HepG2 (cell line): ENCODE data around the gene RABL6. TPM values are rescaled to one million over a fixed set of nuclear protein-coding genes. Genes with fewer than 3 reads are reported as not detected.

Experiments used
- AGO2 ChIP-seq: fragments of 200-400 bp; formaldehyde crosslinking; optimal IDR thresholded peaks from 2 replicates; pipeline ENCODE3; 2017; ENCODE audit warnings: mild to moderate bottlenecking, low read depth, low read length, moderate library complexity
- HDAC2 ChIP-seq: sonication (generic); formaldehyde crosslinking; IDR thresholded peaks from 2 replicates; pipeline ENCODE4 v1.4.0; 2020; ENCODE audit warnings: missing genetic modification reagents
- HES4 ChIP-seq: sonication (generic); formaldehyde crosslinking; IDR thresholded peaks from 2 replicates; pipeline ENCODE4 v1.9.0; 2021; ENCODE audit warnings: mild to moderate bottlenecking, missing genetic modification reagents, borderline replicate concordance
- MYC ChIP-seq: sonication (generic); formaldehyde crosslinking; IDR thresholded peaks from 2 replicates; pipeline ENCODE4 v1.9.0; 2021; ENCODE audit warnings: missing genetic modification reagents, borderline replicate concordance
- NONO ChIP-seq, 2 experiments: fragments of 450-650 bp in 1 of 2; sonication (generic) in 1 of 2; formaldehyde crosslinking in 1 of 2; IDR thresholded peaks in 1 of 2; conservative IDR thresholded peaks in 1 of 2; 2 replicates each; pipeline versions ENCODE4 v1.6.1 to v1.8.0; 2017 to 2022; ENCODE audit warnings: mild to moderate bottlenecking in 1 of 2, missing genetic modification reagents in 1 of 2, moderate library complexity in 1 of 2
- SP5 ChIP-seq: IDR thresholded peaks from 2 replicates; pipeline ENCODE4 v1.6.1; 2016; ENCODE audit warnings: low read depth, borderline replicate concordance
- TGIF2 ChIP-seq: IDR thresholded peaks from 2 replicates; pipeline ENCODE4 v1.6.1; 2016; ENCODE audit warnings: control low read depth, missing compliant biosample characterization
- ZBTB20 ChIP-seq: sonication (generic); formaldehyde crosslinking; IDR thresholded peaks from 2 replicates; pipeline ENCODE4 v1.8.1; 2023; ENCODE audit warnings: missing genetic modification reagents, low read depth, mild to moderate bottlenecking, borderline replicate concordance
- ZBTB44 ChIP-seq: sonication (generic); formaldehyde crosslinking; IDR thresholded peaks from 2 replicates; pipeline ENCODE4 v1.4.0; 2020; ENCODE audit warnings: missing genetic modification reagents
- ZNF547 ChIP-seq: sonication (generic); formaldehyde crosslinking; IDR thresholded peaks from 2 replicates; pipeline ENCODE4 v1.5.1; 2020; ENCODE audit warnings: mild to moderate bottlenecking, missing genetic modification reagents
- polyA plus RNA-seq, 8 experiments: library from polyadenylated mRNA; depleted of rRNA in 3 of 8; stranded (reverse) in 7 of 8; unstranded in 1 of 8; fragments of >200 nt; fragmentation: Illumina TruSeq in 4 of 8; extraction: Trizol in 4 of 8; gene quantifications; 2 replicates each; pipeline versions ENCODE4 v1.2.1 to v1.2.3, GENCODE V29; 2011 to 2016; ENCODE audit warnings: low read depth in 4 of 8, missing spikeins in 1 of 8, mixed read lengths in 1 of 8; ENCODE audit not compliant: insufficient read depth in 1 of 8
- total RNA-seq, 5 experiments: library from RNA; depleted of rRNA; stranded (reverse); fragments of >200 nt; fragmentation: Illumina TruSeq; extraction: Trizol; gene quantifications; 2 replicates each; pipeline ENCODE4 v1.2.3, GENCODE V29; 2016; ENCODE audit warnings: low read depth in 1 of 5
- TF ChIP-seq, protein P1 (sequence below): sonication (generic); formaldehyde crosslinking; IDR thresholded peaks from 2 replicates; pipeline ENCODE4 v1.9.0; 2021; ENCODE audit warnings: missing genetic modification reagents, borderline replicate concordance
- TF ChIP-seq, protein P2 (sequence below): sonication (generic); formaldehyde crosslinking; IDR thresholded peaks from 2 replicates; pipeline ENCODE4 v1.4.0; 2020; ENCODE audit warnings: low read depth, missing genetic modification reagents
- TF ChIP-seq, protein P3 (sequence below): sonication (generic); formaldehyde crosslinking; IDR thresholded peaks from 2 replicates; pipeline ENCODE4 v1.9.0; 2021; ENCODE audit warnings: missing genetic modification reagents, mild to moderate bottlenecking, borderline replicate concordance
- TF ChIP-seq, protein P4 (sequence below): sonication (generic); formaldehyde crosslinking; IDR thresholded peaks from 2 replicates; pipeline ENCODE4 v1.4.0; 2020; ENCODE audit warnings: missing genetic modification reagents

Gene RABL6
- total and polyA plus RNA-seq, 2 of the 13 experiments (the other 11 are each of a cell fraction or from before 2014, with no cell fraction given): 81.5 to 125 TPM

DNA sequence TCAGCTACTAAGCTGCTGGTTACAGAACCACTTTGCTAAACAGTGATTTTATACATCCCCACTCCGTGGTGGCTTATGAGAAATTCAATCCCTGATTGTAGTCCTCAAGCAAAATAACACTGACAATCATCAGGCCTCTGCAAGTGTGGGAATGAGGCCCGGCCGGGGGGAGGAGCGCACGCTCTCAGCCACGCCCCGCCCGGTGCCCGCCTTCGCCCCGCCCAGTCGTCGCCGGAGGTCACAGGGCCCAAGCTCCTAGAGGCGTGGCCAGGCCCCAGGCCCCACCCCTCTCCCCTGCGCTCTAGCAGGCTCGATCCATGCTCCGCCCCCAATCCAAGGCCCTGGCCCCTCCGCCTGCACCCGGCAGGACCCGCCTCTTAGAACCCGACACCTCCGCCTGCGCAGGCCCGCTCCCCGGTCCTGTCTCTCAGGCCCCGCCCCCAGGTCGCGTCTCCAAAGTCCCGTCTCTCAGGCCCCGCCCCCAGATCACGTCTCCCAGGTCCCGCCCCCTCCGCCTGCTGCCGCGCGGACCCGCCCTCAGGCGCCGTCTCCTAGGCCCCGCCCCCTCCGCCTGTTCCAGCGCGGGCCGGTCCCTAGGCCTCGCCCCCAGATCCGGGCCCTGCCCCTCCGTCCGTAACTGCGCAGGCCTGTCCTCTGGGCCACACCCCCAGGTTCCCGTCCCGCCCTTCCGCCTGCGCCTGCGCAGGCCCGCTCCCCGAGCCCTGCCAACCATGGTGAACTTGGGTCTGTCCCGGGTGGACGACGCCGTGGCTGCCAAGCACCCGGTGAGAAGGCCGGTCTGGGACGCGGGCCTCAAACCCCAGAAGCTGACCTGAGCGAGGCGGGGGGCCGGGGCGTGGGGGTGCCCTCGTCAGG lies 16.9 kb upstream of the RABL6 start, which contains the start of gene TMEM141 (continued):
- no peak for TF ChIP-seq ZBTB44
- peak; percentile 41 for TF ChIP-seq ZNF547 (CRISPR knock-in tag)
- TF ChIP-seq MYC (CRISPR knock-in tag): peak; percentile 38; the same call in 1 of the 2 replicates
- TF ChIP-seq, protein P1, sequence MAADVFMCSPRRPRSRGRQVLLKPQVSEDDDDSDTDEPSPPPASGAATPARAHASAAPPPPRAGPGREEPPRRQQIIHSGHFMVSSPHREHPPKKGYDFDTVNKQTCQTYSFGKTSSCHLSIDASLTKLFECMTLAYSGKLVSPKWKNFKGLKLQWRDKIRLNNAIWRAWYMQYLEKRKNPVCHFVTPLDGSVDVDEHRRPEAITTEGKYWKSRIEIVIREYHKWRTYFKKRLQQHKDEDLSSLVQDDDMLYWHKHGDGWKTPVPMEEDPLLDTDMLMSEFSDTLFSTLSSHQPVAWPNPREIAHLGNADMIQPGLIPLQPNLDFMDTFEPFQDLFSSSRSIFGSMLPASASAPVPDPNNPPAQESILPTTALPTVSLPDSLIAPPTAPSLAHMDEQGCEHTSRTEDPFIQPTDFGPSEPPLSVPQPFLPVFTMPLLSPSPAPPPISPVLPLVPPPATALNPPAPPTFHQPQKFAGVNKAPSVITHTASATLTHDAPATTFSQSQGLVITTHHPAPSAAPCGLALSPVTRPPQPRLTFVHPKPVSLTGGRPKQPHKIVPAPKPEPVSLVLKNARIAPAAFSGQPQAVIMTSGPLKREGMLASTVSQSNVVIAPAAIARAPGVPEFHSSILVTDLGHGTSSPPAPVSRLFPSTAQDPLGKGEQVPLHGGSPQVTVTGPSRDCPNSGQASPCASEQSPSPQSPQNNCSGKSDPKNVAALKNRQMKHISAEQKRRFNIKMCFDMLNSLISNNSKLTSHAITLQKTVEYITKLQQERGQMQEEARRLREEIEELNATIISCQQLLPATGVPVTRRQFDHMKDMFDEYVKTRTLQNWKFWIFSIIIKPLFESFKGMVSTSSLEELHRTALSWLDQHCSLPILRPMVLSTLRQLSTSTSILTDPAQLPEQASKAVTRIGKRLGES (CRISPR knock-in tag): no peak
- TF ChIP-seq, protein P2, sequence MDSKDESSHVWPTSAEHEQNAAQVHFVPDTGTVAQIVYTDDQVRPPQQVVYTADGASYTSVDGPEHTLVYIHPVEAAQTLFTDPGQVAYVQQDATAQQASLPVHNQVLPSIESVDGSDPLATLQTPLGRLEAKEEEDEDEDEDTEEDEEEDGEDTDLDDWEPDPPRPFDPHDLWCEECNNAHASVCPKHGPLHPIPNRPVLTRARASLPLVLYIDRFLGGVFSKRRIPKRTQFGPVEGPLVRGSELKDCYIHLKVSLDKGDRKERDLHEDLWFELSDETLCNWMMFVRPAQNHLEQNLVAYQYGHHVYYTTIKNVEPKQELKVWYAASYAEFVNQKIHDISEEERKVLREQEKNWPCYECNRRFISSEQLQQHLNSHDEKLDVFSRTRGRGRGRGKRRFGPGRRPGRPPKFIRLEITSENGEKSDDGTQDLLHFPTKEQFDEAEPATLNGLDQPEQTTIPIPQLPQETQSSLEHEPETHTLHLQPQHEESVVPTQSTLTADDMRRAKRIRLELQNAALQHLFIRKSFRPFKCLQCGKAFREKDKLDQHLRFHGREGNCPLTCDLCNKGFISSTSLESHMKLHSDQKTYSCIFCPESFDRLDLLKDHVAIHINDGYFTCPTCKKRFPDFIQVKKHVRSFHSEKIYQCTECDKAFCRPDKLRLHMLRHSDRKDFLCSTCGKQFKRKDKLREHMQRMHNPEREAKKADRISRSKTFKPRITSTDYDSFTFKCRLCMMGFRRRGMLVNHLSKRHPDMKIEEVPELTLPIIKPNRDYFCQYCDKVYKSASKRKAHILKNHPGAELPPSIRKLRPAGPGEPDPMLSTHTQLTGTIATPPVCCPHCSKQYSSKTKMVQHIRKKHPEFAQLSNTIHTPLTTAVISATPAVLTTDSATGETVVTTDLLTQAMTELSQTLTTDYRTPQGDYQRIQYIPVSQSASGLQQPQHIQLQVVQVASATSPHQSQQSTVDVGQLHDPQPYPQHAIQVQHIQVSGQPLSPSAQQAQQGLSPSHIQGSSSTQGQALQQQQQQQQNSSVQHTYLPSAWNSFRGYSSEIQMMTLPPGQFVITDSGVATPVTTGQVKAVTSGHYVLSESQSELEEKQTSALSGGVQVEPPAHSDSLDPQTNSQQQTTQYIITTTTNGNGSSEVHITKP (CRISPR knock-in tag): no peak
- no peak for TF ChIP-seq AGO2
- no peak for TF ChIP-seq ZBTB20 (CRISPR knock-in tag)
- TF ChIP-seq TGIF2 (CRISPR knock-in tag): peak; percentile 31; the same call in 1 of the 2 replicates
- TF ChIP-seq SP5: peak; percentile 77
- TF ChIP-seq HES4 (CRISPR knock-in tag): no peak
- TF ChIP-seq, protein P3, sequence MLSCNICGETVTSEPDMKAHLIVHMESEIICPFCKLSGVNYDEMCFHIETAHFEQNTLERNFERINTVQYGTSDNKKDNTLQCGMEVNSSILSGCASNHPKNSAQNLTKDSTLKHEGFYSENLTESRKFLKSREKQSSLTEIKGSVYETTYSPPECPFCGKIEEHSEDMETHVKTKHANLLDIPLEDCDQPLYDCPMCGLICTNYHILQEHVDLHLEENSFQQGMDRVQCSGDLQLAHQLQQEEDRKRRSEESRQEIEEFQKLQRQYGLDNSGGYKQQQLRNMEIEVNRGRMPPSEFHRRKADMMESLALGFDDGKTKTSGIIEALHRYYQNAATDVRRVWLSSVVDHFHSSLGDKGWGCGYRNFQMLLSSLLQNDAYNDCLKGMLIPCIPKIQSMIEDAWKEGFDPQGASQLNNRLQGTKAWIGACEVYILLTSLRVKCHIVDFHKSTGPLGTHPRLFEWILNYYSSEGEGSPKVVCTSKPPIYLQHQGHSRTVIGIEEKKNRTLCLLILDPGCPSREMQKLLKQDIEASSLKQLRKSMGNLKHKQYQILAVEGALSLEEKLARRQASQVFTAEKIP (CRISPR knock-in tag): no peak
- 0 out of 2 replicates have a peak, but pooled peaks have one; percentile 13 for TF ChIP-seq HDAC2 (CRISPR knock-in tag)
- TF ChIP-seq NONO (IDR thresholded peaks at IDR 0.05): no peak
- peak; percentile 58 for TF ChIP-seq NONO (CRISPR knock-in tag; conservative IDR thresholded peaks at IDR 0.05)
- TF ChIP-seq, protein P4, sequence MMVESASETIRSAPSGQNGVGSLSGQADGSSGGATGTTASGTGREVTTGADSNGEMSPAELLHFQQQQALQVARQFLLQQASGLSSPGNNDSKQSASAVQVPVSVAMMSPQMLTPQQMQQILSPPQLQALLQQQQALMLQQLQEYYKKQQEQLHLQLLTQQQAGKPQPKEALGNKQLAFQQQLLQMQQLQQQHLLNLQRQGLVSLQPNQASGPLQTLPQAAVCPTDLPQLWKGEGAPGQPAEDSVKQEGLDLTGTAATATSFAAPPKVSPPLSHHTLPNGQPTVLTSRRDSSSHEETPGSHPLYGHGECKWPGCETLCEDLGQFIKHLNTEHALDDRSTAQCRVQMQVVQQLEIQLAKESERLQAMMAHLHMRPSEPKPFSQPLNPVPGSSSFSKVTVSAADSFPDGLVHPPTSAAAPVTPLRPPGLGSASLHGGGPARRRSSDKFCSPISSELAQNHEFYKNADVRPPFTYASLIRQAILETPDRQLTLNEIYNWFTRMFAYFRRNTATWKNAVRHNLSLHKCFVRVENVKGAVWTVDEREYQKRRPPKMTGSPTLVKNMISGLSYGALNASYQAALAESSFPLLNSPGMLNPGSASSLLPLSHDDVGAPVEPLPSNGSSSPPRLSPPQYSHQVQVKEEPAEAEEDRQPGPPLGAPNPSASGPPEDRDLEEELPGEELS (CRISPR knock-in tag): peak; percentile 51; the same call in 1 of the 2 replicates
